Mesothelial cell of epicardium (in vitro differentiated cells): ENCODE data around the gene UXS1. TPM values are rescaled to one million over a fixed set of nuclear protein-coding genes. Genes with fewer than 3 reads are reported as not detected.

Experiments
- DNase-seq, 2 experiments: peaks; one replicate each; pipeline ENCODE4 v3.0.0; 2021; ENCODE audit warnings: low spot score in 2 of 2; ENCODE audit not compliant: unreplicated experiment in 2 of 2
- H3K27ac Mint-ChIP-seq: 2 replicates; pipeline ENCODE4 v1.8.0; 2021; ENCODE audit warnings: mixed read lengths
- H3K27me3 Mint-ChIP-seq: 2 replicates; pipeline ENCODE4 v1.8.0; 2021; ENCODE audit warnings: low read depth, mixed read lengths
- H3K36me3 Mint-ChIP-seq: 2 replicates; pipeline ENCODE4 v1.8.0; 2021; ENCODE audit warnings: mixed read lengths
- H3K4me1 Mint-ChIP-seq: 2 replicates; pipeline ENCODE4 v1.8.0; 2021; ENCODE audit warnings: mixed read lengths
- H3K4me3 Mint-ChIP-seq: 2 replicates; pipeline ENCODE4 v1.8.0; 2021; ENCODE audit warnings: mild to moderate bottlenecking, moderate library complexity, mixed read lengths
- H3K9me3 Mint-ChIP-seq: 2 replicates; pipeline ENCODE4 v1.8.0; 2021; ENCODE audit warnings: mixed read lengths
- total RNA-seq: library from RNA; stranded (reverse); gene quantifications from 3 replicates; pipeline ENCODE4 v1.2.1, GENCODE V29; 2021
- TF ChIP-seq, protein P1 (sequence below): fragments of 200-600 bp; sonication (generic); IDR thresholded peaks from one replicate; pipeline ENCODE4 v1.5.0; 2021; ENCODE audit warnings: antibody characterized with exemption; ENCODE audit not compliant: unreplicated experiment

UXS1 gene
- total RNA-seq, 1 donor from 2014 or later, result 52.8 TPM

DNA sequence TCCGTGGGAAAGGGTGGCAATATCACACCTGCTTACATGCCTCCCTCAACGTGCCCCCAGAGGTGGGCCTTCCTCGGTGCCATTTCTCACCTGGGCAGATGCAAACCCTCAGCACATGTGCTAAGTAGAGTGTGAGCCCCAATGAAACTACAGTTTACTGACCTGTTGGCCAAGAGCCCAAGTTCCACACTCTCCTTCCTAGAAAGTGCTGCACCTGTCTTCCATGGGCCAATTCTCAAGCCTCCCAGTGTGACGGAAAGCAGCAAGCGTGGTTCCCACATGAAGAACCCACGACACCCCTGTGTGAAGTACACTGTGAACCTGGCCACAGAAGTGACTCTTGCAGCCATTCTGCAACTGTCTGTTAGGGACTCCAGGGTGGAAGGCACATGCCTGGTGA, 73.7 kb downstream of the UXS1 start:
- H3K4me1 Mint-ChIP-seq, result peaks cover 4% of the 10 kb centered on the region
- no peaks in the 10 kb centered on the region for H3K27me3 Mint-ChIP-seq
- no peak overlapping the region for H3K4me3 Mint-ChIP-seq
- TF ChIP-seq, protein P1, sequence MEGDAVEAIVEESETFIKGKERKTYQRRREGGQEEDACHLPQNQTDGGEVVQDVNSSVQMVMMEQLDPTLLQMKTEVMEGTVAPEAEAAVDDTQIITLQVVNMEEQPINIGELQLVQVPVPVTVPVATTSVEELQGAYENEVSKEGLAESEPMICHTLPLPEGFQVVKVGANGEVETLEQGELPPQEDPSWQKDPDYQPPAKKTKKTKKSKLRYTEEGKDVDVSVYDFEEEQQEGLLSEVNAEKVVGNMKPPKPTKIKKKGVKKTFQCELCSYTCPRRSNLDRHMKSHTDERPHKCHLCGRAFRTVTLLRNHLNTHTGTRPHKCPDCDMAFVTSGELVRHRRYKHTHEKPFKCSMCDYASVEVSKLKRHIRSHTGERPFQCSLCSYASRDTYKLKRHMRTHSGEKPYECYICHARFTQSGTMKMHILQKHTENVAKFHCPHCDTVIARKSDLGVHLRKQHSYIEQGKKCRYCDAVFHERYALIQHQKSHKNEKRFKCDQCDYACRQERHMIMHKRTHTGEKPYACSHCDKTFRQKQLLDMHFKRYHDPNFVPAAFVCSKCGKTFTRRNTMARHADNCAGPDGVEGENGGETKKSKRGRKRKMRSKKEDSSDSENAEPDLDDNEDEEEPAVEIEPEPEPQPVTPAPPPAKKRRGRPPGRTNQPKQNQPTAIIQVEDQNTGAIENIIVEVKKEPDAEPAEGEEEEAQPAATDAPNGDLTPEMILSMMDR, result no peak
- no peaks in the 10 kb centered on the region for H3K9me3 Mint-ChIP-seq
- H3K27ac Mint-ChIP-seq, result no peak overlapping the region
- peaks cover 4% of the 10 kb centered on the region for H3K36me3 Mint-ChIP-seq
- no peak for DNase-seq

- Mint-ChIP-seq H3K27ac (no peak overlapping the region), H3K9me3 (no peaks in the 10 kb centered on the region), H3K36me3 (peaks cover 6% of the 10 kb centered on the region), H3K4me1 (no peaks in the 10 kb centered on the region), H3K27me3 (no peaks in the 10 kb centered on the region), H3K4me3 (no peak overlapping the region)
- DNase-seq, result no peak
- TF ChIP-seq, protein P1, result no peak
These were observed 75.0 kb downstream of the UXS1 start for GRCh38 chr2:106119074-106119473.

- Mint-ChIP-seq H3K9me3 (no peaks in the 10 kb centered on the region), H3K36me3 (peaks cover 6% of the 10 kb centered on the region), H3K4me3 (no peak overlapping the region), H3K4me1 (no peaks in the 10 kb centered on the region), H3K27ac (no peak overlapping the region), H3K27me3 (no peaks in the 10 kb centered on the region)
- DNase-seq, result no peak
- TF ChIP-seq, protein P1, result no peak
These were observed 76.0 kb downstream of the UXS1 start for GRCh38 chr2:106117882-106118684.

DNA sequence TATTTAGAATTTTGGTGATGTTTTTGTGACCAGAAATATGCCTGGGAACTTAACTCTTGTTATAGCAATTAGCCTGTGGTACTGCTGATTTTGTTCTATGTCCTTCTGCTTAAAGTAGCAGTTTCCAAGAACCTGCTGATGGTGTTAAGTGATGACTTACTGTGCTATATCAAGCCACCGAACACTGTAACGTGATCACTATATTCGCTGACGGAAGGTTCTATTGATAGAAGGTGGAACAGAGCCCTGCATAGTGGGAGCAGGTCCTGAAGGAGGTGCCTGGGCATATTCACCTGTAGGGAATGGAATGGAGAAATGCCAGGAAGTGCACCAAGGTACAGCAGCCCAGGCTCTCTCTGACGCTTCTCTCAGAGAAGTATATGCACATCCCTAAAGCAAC, 76.8 kb downstream of the UXS1 start:
- no peak for DNase-seq
- H3K9me3 Mint-ChIP-seq, result no peaks in the 10 kb centered on the region
- no peaks in the 10 kb centered on the region for H3K4me1 Mint-ChIP-seq
- H3K27ac Mint-ChIP-seq, result no peak overlapping the region
- peaks cover 8% of the 10 kb centered on the region for H3K36me3 Mint-ChIP-seq
- H3K27me3 Mint-ChIP-seq, result no peaks in the 10 kb centered on the region
- TF ChIP-seq, protein P1, result no peak
- H3K4me3 Mint-ChIP-seq, result no peak overlapping the region

- H3K4me3 Mint-ChIP-seq, result no peak overlapping the region
- DNase-seq, result no peak
- no peaks in the 10 kb centered on the region for H3K27me3 Mint-ChIP-seq
- H3K27ac Mint-ChIP-seq, result no peak overlapping the region
- H3K36me3 Mint-ChIP-seq, result peaks cover 12% of the 10 kb centered on the region
- H3K9me3 Mint-ChIP-seq, result no peaks in the 10 kb centered on the region
- H3K4me1 Mint-ChIP-seq, result no peaks in the 10 kb centered on the region
- TF ChIP-seq, protein P1, result no peak
These were observed 77.9 kb downstream of the UXS1 start for GRCh38 chr2:106116248-106116647.
